NOMO-1 treated with dmso at 0.1 percent for 144 hours (cell line): Measurements from ENCODE around the gene EGFR.

Experiments
- DNase-seq: peaks from one replicate; lab custom pipeline; 2025; ENCODE audit not compliant: unreplicated experiment; lab: John Stamatoyannopoulos, UW

Gene EGFR

DNA sequence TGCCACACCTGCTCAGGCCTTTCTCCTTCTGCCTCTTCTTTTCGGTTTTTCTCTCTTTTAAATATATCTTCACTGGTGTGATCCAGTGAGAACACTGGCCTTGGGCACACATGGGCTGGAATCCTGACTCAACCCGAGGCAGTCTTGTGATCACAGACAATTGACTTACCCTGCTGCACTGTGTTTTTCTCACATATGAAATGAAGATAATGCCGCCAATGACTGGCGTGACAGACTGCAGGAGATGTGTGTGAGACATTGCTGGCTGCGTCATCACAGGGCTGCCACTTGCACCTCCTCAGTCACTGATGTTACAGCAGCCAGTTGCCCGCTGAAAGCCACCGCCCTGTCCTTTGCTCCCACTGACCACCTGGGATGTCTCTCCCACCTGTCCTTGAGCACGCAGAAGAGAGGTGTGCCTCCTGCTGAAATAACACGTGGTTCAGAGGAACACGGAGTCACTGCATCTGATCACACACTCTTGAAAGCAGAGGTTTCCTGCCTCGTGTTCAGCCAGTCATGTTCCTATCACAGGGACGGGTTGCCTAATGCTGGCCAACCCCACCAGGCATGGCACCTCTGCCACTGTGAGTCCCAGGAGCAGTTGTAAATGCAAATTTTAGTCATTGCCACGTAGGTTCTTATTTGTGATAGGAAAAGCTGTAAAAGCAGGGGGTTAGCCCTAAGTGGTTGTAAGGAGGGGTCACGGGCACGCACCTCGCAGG lies 221.8 kb downstream of the EGFR start:
- DNase-seq = no peak

DNA sequence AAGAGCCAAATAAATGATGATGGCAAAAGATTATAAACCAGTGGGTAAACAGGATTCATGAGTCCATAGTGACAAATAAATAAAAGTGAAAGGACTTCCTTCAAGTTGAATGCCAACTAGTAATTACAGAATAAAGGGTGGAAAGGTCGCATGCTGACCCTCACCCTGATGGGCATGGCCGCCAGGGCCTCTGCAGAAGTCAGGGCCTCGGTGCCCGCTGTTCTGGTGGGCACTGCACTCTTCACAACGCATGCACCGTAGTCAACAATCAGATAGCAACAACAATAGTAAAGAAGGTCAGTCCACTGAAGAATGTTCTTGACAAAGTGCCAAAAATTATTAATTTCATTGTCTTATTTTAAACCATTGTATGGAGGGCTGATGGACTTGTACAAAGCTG lies 223.1 kb downstream of the EGFR start:
- DNase-seq = no peak

DNA sequence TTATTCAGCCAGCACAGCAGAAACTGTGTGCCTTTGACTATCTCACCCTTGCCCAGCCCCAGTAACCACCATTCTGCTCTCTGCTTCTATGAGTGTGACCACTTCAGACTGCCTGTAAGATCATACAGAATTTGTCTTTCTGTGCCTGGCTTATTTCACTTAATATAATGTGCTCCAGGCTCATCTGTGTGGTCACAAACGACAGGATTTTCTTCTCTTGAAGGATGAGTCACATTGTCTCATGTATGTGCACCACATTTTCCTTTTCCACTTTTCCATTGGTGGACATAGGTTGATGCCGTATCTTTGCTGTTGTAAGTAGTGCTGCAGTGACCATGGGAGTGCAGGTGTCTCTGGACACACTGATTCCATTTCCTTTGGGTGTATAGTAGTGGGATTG lies 223.8 kb downstream of the EGFR start:
- DNase-seq = no peak

GRCh38 chr7:55244006-55244745 lies 225.4 kb downstream of the EGFR start:
- DNase-seq = no peak

- DNase-seq = no peak
These were observed 226.5 kb downstream of the EGFR start for GRCh38 chr7:55245271-55245723.

- DNase-seq = no peak
These were observed 227.4 kb downstream of the EGFR start for GRCh38 chr7:55246171-55246570.

- DNase-seq = no peak
These were observed 228.6 kb downstream of the EGFR start for GRCh38 chr7:55247428-55247827.

GRCh38 chr7:55248526-55248925 lies 229.7 kb downstream of the EGFR start:
- DNase-seq = no peak

DNA sequence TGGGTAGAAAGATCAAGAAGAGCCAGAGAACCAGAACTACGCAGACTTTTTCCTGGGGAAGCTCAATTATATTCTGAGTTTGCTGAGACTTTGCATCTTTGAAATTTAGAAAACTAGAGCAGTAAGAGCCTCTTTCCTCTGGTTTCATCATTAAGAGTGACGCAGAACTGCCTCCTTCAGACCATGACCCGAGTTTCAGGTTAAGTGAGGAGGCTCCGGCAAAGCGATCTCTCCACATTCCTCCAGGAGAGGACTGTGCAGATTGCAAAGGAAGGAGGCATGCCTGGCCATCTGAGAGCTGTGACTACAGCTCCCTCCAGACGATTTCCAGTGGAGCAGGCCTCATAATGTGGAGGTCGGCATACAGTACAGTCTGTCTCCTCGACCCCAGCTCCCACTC lies 230.5 kb downstream of the EGFR start:
- no peak for DNase-seq

DNA sequence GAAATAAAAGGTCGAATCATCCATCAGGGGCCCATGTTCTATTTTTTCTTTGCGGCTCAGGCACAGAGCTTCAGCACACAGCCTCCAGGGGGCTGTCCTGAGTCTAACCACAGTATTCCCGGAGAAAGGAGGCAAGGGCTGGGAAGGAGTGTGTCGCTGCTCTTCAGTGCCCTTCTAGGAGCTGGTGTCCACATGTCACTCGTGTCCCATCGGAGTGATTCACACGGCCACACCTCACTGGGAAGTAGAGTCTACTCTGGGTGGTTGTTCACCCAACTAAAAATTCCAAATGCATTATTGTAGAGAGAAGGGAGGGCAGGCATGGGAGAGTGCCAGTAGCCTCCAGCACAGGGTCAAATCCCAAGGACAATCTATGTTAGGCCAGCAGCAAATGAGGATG lies 231.5 kb downstream of the EGFR start:
- no peak for DNase-seq

DNA sequence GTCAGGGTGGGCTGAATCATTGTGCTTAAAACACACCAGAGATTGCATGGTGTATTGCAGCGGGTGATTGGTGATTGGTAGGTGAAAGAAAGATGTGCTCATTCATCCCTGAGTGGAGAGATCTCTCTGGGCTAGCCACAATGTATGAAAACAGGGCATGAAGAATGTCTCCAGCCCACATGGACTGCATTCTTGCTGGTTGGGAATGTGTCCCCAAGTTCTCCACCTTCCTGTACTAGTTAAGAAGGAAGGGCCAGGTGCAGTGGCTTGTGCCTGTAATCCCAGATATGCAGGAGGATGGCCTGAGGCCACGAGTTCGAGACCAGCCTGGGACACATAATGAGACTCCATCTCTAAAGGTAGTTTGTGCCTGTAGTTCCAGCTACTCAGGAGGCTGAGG lies 232.5 kb downstream of the EGFR start:
- no peak for DNase-seq

GRCh38 chr7:55251911-55252310 lies 233.1 kb downstream of the EGFR start:
- no peak for DNase-seq

DNA sequence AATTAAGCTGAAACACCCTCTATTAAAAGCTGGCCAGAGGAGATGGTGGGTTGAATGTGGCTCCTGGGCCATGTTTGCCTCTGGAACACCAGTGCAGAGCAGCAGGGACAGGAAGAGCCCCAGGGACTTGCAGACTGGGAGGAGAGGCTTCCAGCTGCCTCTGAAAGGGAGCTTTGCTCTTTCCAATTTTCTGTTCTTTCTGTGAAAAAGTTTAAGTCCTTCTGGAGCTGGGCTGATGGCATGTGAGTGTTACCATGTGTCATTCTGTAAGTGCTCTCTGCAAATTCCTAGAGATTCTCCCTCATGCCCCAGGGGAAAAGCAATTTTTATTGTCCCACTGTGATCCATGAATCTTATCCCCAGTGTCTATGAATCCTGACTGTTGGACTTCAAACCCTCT lies 233.6 kb downstream of the EGFR start:
- DNase-seq = no peak

- no peak for DNase-seq
These were observed 234.4 kb downstream of the EGFR start for GRCh38 chr7:55253188-55253587.

DNA sequence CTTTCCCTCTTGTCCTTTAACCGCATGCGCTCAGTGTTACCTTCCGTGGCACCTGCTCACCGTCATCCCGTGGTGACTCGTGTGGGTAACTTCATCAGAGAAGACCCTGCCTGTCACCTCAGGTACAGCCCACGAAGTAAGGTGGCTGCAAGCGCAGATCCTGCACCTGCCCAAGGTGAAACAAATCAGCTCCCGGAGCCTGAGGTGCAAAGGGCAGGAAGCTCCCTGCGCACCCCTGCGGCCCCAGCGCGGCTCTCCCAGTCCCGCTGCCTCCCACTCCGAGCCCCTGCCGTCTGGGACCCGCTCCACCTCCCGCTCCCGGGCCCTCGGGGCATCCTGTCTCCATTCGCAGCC lies 235.4 kb downstream of the EGFR start:
- DNase-seq = no peak

GRCh38 chr7:55254596-55255495 lies 236.0 kb downstream of the EGFR start:
- no peak for DNase-seq

DNA sequence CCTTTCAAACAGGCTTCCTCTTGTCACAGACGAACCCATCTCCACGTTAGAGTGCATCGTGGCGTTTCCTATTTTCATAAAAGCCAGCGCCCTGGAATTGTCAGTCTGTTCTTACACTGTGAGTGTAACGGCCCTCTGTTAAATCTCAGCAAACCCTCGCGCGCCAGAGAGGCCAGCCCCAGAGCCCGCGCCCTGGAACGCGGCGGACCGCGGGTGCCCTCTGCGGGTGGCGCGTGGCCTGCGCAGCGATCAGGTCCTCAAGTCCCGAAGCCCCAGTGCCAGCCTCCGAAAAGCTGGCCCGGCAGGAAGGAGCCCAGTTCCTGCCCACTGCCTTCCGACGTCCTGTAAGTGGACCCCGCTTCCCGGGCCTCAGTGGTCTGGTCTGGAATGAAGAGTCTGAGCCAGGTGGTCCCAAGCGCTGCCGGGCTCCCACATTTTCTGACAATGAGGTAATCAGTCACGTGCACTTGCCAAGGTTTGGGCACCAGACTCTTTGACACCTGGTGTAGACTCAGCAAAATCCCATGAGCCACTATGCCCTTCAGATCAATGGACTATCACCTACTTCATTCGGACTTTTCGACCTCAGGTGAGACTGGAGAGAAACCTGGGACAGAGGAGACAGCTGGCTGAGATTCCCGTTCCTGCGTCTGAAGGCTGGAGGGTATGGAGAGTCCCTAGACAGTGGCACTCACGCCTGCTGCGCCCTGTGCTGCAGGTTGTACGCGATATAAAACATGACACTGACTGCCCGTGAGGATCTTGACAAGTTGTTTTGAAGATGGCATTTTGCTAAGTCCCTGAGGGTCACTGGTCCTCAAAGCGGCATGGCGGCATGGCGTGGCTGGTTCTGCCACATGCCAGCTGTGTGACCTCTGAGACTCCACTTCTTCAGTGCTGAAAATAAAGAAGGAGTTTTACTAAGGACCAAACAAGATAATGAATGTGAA lies 237.0 kb downstream of the EGFR start:
- peak; percentile 36 for DNase-seq

DNA sequence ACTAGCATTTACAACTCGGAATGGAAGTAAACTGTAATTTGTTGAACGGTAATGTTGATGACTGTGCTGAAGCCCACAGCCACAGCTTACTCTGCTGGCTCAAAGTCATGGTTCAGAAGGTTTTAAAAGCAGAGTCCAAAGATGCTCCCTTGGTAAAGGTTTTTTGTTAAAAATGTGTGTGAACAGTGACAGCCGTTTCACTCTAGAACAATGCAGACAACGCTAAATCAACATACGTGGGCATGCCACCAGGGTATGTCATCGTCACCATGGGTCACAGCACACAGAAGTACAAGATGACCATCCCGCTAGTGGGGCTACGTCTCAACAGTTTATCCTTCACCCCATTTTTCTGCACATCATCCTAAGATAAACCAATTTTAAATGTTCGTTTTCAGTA lies 239.8 kb downstream of the EGFR start:
- no peak for DNase-seq

DNA sequence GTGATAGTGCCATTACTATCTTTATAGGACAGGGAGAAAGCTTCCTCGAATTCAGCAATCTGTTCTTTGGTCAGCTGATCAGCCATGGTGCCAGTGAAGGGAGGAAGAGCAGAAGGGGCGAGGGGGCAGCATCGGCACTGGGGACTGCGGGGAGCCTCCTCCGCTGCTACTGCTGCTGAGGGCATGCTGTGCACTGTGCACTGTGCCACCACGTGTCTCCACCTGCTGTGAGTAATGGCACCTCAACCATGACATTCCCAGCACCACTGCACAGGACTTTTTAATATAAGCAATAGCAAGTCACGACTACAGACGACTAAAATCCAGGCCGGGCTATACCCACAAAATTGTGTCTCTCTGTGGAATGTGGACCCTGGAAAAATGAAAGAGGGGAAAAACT lies 241.4 kb downstream of the EGFR start:
- no peak for DNase-seq

GRCh38 chr7:55260676-55261385 lies 242.0 kb downstream of the EGFR start:
- DNase-seq = no peak
